HEK293 (cell line): ENCODE measurements around the gene VPREB3.

Experiments
- CTCF ChIA-PET: fragments of 350-600 bp; formaldehyde crosslinking; extraction: SDS; loops from one replicate; lab custom pipeline; 2021; ENCODE audit warnings: antibody characterized with exemption; lab: Yijun Ruan, JAX
- POLR2A ChIA-PET: fragments of 300-600 bp; formaldehyde crosslinking; extraction: SDS; loops from one replicate; lab custom pipeline; 2020; ENCODE audit warnings: antibody characterized with exemption, inconsistent platforms; lab: Yijun Ruan, JAX
- H3K27ac ChIP-seq: fragments of 200-500 bp; sonication (Bioruptor generic); 2 replicates; pipeline ENCODE4 v1.5.1; 2014; ENCODE audit warnings: low read depth, low read length, control low read depth, inconsistent platforms; ENCODE audit errors: extremely low read depth
- H3K36me3 ChIP-seq, 2 experiments: fragments of 200-500 bp in 1 of 2; sonication (Bioruptor generic) in 1 of 2; 1 replicate in 1 of 2; 2 replicates in 1 of 2; pipeline ENCODE4 v1.5.1; 2014 to 2017; ENCODE audit warnings: inconsistent platforms in 2 of 2, low read length in 2 of 2; ENCODE audit not compliant: control insufficient read depth in 2 of 2, insufficient read depth in 1 of 2
- H3K4me1 ChIP-seq: fragments of 200-500 bp; sonication (Bioruptor generic); 2 replicates; pipeline ENCODE4 v1.5.1; 2014; ENCODE audit warnings: mild to moderate bottlenecking, low read length, inconsistent platforms; ENCODE audit not compliant: control insufficient read depth, insufficient read depth
- H3K4me3 ChIP-seq: 2 replicates; pipeline ENCODE4 v1.5.1; 2011; ENCODE audit warnings: low read depth, mild to moderate bottlenecking, control low read depth, low read length, moderate library complexity
- H3K9me3 ChIP-seq: fragments of 200-500 bp; sonication (Bioruptor generic); 2 replicates; pipeline ENCODE4 v1.5.1; 2014; ENCODE audit warnings: low read depth, low read length, inconsistent platforms; ENCODE audit not compliant: control insufficient read depth, insufficient read depth
- GFI1B ChIP-seq: fragments of 450-650 bp; formaldehyde crosslinking; IDR thresholded peaks from 2 replicates; pipeline ENCODE4 v1.5.1; 2016; ENCODE audit warnings: missing biosample characterization, missing genetic modification characterization
- GLI2 ChIP-seq: fragments of 450-650 bp; formaldehyde crosslinking; IDR thresholded peaks from 2 replicates; pipeline ENCODE4; 2017; ENCODE audit warnings: missing biosample characterization, missing genetic modification characterization, low read depth, borderline replicate concordance
- HOXD13 ChIP-seq: sonication (generic); formaldehyde crosslinking; IDR thresholded peaks from 2 replicates; pipeline ENCODE4 v1.8.0; 2022; ENCODE audit warnings: missing genetic modification reagents, borderline replicate concordance
- MEIS1 ChIP-seq: sonication (generic); formaldehyde crosslinking; IDR thresholded peaks from 2 replicates; pipeline ENCODE4 v1.8.1; 2022; ENCODE audit warnings: missing genetic modification reagents, mild to moderate bottlenecking, borderline replicate concordance
- MYNN ChIP-seq: fragments of 450-650 bp; formaldehyde crosslinking; IDR thresholded peaks from 2 replicates; pipeline ENCODE4 v1.5.1; 2016; ENCODE audit warnings: missing biosample characterization, missing genetic modification characterization, borderline replicate concordance
- MZF1 ChIP-seq: fragments of 450-650 bp; formaldehyde crosslinking; IDR thresholded peaks from 2 replicates; pipeline ENCODE4 v1.5.1; 2017; ENCODE audit warnings: missing biosample characterization, missing genetic modification characterization, borderline replicate concordance
- OSR2 ChIP-seq: fragments of 450-650 bp; formaldehyde crosslinking; IDR thresholded peaks from 2 replicates; pipeline ENCODE4 v1.5.1; 2016; ENCODE audit warnings: missing biosample characterization, missing genetic modification characterization
- OVOL3 ChIP-seq: fragments of 450-650 bp; formaldehyde crosslinking; IDR thresholded peaks from 2 replicates; pipeline ENCODE4 v1.5.1; 2016; ENCODE audit warnings: missing biosample characterization, missing genetic modification characterization
- PRDM1 ChIP-seq: fragments of 450-650 bp; formaldehyde crosslinking; IDR thresholded peaks from 2 replicates; pipeline ENCODE4; 2016; ENCODE audit warnings: missing biosample characterization, missing genetic modification characterization
- SALL2 ChIP-seq: fragments of 450-650 bp; formaldehyde crosslinking; IDR thresholded peaks from 2 replicates; pipeline ENCODE4 v1.5.0; 2017; ENCODE audit warnings: missing biosample characterization, mild to moderate bottlenecking, missing genetic modification characterization, borderline replicate concordance
- SCRT1 ChIP-seq: fragments of 450-650 bp; formaldehyde crosslinking; IDR thresholded peaks from 2 replicates; pipeline ENCODE4 v1.5.1; 2016; ENCODE audit warnings: missing biosample characterization, missing genetic modification characterization, borderline replicate concordance
- WT1 ChIP-seq: fragments of 450-650 bp; formaldehyde crosslinking; IDR thresholded peaks from 2 replicates; pipeline ENCODE4 v1.5.1; 2016; ENCODE audit warnings: missing biosample characterization, missing genetic modification characterization
- ZBTB21 ChIP-seq: fragments of 450-650 bp; formaldehyde crosslinking; IDR thresholded peaks from 2 replicates; pipeline ENCODE4 v1.5.1; 2017; ENCODE audit warnings: missing biosample characterization, missing genetic modification characterization
- ZEB2 ChIP-seq: fragments of 450-650 bp; formaldehyde crosslinking; IDR thresholded peaks from 2 replicates; pipeline ENCODE4 v1.5.1; 2016; ENCODE audit warnings: missing biosample characterization, missing genetic modification characterization
- ZFHX2 ChIP-seq: fragments of 450-650 bp; formaldehyde crosslinking; conservative IDR thresholded peaks from 2 replicates; pipeline ENCODE4 v1.5.1; 2016; ENCODE audit warnings: missing biosample characterization, missing genetic modification characterization
- ZFP37 ChIP-seq: fragments of 450-650 bp; formaldehyde crosslinking; IDR thresholded peaks from 2 replicates; pipeline ENCODE4 v1.5.1; 2016; ENCODE audit warnings: missing biosample characterization, missing genetic modification characterization
- ZFP41 ChIP-seq: fragments of 450-650 bp; formaldehyde crosslinking; IDR thresholded peaks from 2 replicates; pipeline ENCODE4 v1.5.1; 2016; ENCODE audit warnings: missing biosample characterization, missing genetic modification characterization, borderline replicate concordance
- ZNF148 ChIP-seq: fragments of 450-650 bp; formaldehyde crosslinking; IDR thresholded peaks from 2 replicates; pipeline ENCODE4 v1.5.0; 2017; ENCODE audit warnings: missing biosample characterization, missing genetic modification characterization, borderline replicate concordance
- ZNF175 ChIP-seq: fragments of 450-650 bp; formaldehyde crosslinking; IDR thresholded peaks from 2 replicates; pipeline ENCODE4 v1.5.1; 2016; ENCODE audit warnings: missing biosample characterization, missing genetic modification characterization
- ZNF19 ChIP-seq: fragments of 450-650 bp; formaldehyde crosslinking; IDR thresholded peaks from 2 replicates; pipeline ENCODE4; 2016; ENCODE audit warnings: missing biosample characterization, missing genetic modification characterization, low read depth
- ZNF2 ChIP-seq: fragments of 450-650 bp; formaldehyde crosslinking; IDR thresholded peaks from 2 replicates; pipeline ENCODE4 v1.5.1; 2016; ENCODE audit warnings: missing biosample characterization, missing genetic modification characterization
- ZNF292 ChIP-seq: fragments of 450-650 bp; formaldehyde crosslinking; IDR thresholded peaks from 2 replicates; pipeline ENCODE4 v1.5.1; 2016; ENCODE audit warnings: low read depth, missing biosample characterization, missing genetic modification characterization, borderline replicate concordance
- ZNF335 ChIP-seq: fragments of 450-650 bp; formaldehyde crosslinking; conservative IDR thresholded peaks from 2 replicates; pipeline ENCODE4 v1.5.1; 2016; ENCODE audit warnings: missing biosample characterization, missing genetic modification characterization
- ZNF544 ChIP-seq: fragments of 450-650 bp; formaldehyde crosslinking; IDR thresholded peaks from 2 replicates; pipeline ENCODE4 v1.5.0; 2017; ENCODE audit warnings: missing biosample characterization, missing genetic modification characterization
- ZNF558 ChIP-seq: fragments of 450-650 bp; formaldehyde crosslinking; IDR thresholded peaks from 2 replicates; pipeline ENCODE4 v1.5.1; 2016; ENCODE audit warnings: missing biosample characterization, missing genetic modification characterization
- ZNF571 ChIP-seq: fragments of 450-650 bp; formaldehyde crosslinking; IDR thresholded peaks from 2 replicates; pipeline ENCODE4 v1.5.0; 2017; ENCODE audit warnings: missing biosample characterization, missing genetic modification characterization
- ZNF654 ChIP-seq: fragments of 450-650 bp; formaldehyde crosslinking; IDR thresholded peaks from 2 replicates; pipeline ENCODE4 v1.5.1; 2016; ENCODE audit warnings: low read depth, missing biosample characterization, missing genetic modification characterization
- ZNF670 ChIP-seq: fragments of 450-650 bp; formaldehyde crosslinking; IDR thresholded peaks from 2 replicates; pipeline ENCODE4 v1.5.1; 2016; ENCODE audit warnings: missing biosample characterization, missing genetic modification characterization, low read depth
- ZNF692 ChIP-seq: fragments of 450-650 bp; formaldehyde crosslinking; IDR thresholded peaks from 2 replicates; pipeline ENCODE4 v1.5.1; 2016; ENCODE audit warnings: missing biosample characterization, missing genetic modification characterization
- ZNF768 ChIP-seq: fragments of 450-650 bp; formaldehyde crosslinking; IDR thresholded peaks from 2 replicates; pipeline ENCODE4 v1.5.1; 2018; ENCODE audit warnings: missing biosample characterization, mild to moderate bottlenecking, missing genetic modification characterization
- ZSCAN4 ChIP-seq: fragments of 450-650 bp; formaldehyde crosslinking; IDR thresholded peaks from 2 replicates; pipeline ENCODE4 v1.5.1; 2017; ENCODE audit warnings: missing biosample characterization, missing genetic modification characterization
- ZXDB ChIP-seq: fragments of 450-650 bp; formaldehyde crosslinking; IDR thresholded peaks from 2 replicates; pipeline ENCODE4 v1.5.1; 2016; ENCODE audit warnings: missing biosample characterization, missing genetic modification characterization

VPREB3 gene

GRCh38 chr22:23716811-23717801 lies 37.1 kb downstream of the VPREB3 start:
- Histone ChIP-seq H3K4me3 (peak overlapping the region; percentile 84), H3K36me3 (peaks cover 17 to 30% of the 10 kb centered on the region in 2 experiments), H3K27ac (peak overlapping the region; percentile 75; the same call in 1 of the 2 replicates), H3K4me1 (no peaks in the 10 kb centered on the region), H3K9me3 (no peaks in the 10 kb centered on the region)
- ChIA-PET POLR2A (interaction anchor here (0.6 to 1.4 kb wide), 18 partner anchors 14 to 197 kb away, joined by 3 to 7 read pairs (median 4); partner anchors contain the start of genes MIF, RGL4, SLC2A11 and ZNF70), CTCF (interaction anchor here (0.5 to 0.9 kb wide), 5 partner anchors 12 to 130 kb away, joined by 3 to 4 read pairs (median 3); no protein-coding TSS in a partner anchor)
- TF ChIP-seq ZNF148 (tag by site-specific recombination): no peak
- TF ChIP-seq SALL2 (tag by site-specific recombination): no peak
- TF ChIP-seq ZFHX2 (tag by site-specific recombination): peak; percentile 79
- peak; percentile 89 for TF ChIP-seq ZEB2 (tag by site-specific recombination)
- peak; percentile 96 for TF ChIP-seq ZXDB (tag by site-specific recombination)
- TF ChIP-seq ZNF558: no peak
- TF ChIP-seq ZSCAN4 (tag by site-specific recombination): 0 out of 2 replicates have a peak, but pooled peaks have one; percentile 25
- TF ChIP-seq ZFP37 (tag by site-specific recombination): 0 out of 2 replicates have a peak, but pooled peaks have one; percentile 83
- TF ChIP-seq MEIS1 (CRISPR knock-in tag): no peak
- no peak for TF ChIP-seq ZNF768 (tag by site-specific recombination)
- TF ChIP-seq ZNF654 (tag by site-specific recombination): no peak
- TF ChIP-seq ZNF19 (tag by site-specific recombination): no peak
- TF ChIP-seq OSR2 (tag by site-specific recombination): peak; percentile 78
- no peak for TF ChIP-seq ZNF544
- TF ChIP-seq GFI1B (tag by site-specific recombination): no peak
- TF ChIP-seq PRDM1: no peak
- no peak for TF ChIP-seq GLI2
- no peak for TF ChIP-seq ZNF571
- TF ChIP-seq ZNF2 (tag by site-specific recombination): peak; percentile 86
- peak; percentile 92 for TF ChIP-seq ZBTB21 (tag by site-specific recombination)
- no peak for TF ChIP-seq ZNF175 (tag by site-specific recombination)
- TF ChIP-seq ZNF670 (tag by site-specific recombination): no peak
- no peak for TF ChIP-seq ZFP41 (tag by site-specific recombination)
- TF ChIP-seq ZNF692 (tag by site-specific recombination): peak; percentile 65
- TF ChIP-seq HOXD13 (CRISPR knock-in tag): no peak
- TF ChIP-seq SCRT1 (tag by site-specific recombination): no peak
- TF ChIP-seq WT1: peak; percentile 71
- no peak for TF ChIP-seq ZNF292 (tag by site-specific recombination)
- 0 out of 2 replicates have a peak, but pooled peaks have one; percentile 42 for TF ChIP-seq MZF1 (tag by site-specific recombination)
- peak; percentile 85 for TF ChIP-seq ZNF335
- TF ChIP-seq OVOL3 (tag by site-specific recombination): peak; percentile 78
- no peak for TF ChIP-seq MYNN (tag by site-specific recombination)
